OCI-LY7 (cell line): ENCODE results near the gene ZFP36L2.

Experiments
- CTCF ChIP-seq: fragments of 200-600 bp; sonication (generic); conservative IDR thresholded peaks from 2 replicates; pipeline ENCODE4 v1.5.1; 2014; ENCODE audit warnings: mild to moderate bottlenecking, antibody characterized with exemption, low read length, moderate library complexity, mixed read lengths
- EZH2phosphoT487 ChIP-seq: fragments of 200-600 bp; sonication (generic); IDR thresholded peaks from 2 replicates; pipeline ENCODE4 v1.6.1; 2018; ENCODE audit warnings: low read depth, borderline replicate concordance, mild to moderate bottlenecking, mixed run types, antibody characterized with exemption, low read length, moderate library complexity, mixed read lengths

- no peak for TF ChIP-seq CTCF
- no peak for TF ChIP-seq EZH2phosphoT487
Measured at GRCh38 chr2:43241558-43241957, 15.2 kb upstream of the ZFP36L2 start.
